Measurements from ENCODE around the gene ARF6.

Gene ARF6

DNA sequence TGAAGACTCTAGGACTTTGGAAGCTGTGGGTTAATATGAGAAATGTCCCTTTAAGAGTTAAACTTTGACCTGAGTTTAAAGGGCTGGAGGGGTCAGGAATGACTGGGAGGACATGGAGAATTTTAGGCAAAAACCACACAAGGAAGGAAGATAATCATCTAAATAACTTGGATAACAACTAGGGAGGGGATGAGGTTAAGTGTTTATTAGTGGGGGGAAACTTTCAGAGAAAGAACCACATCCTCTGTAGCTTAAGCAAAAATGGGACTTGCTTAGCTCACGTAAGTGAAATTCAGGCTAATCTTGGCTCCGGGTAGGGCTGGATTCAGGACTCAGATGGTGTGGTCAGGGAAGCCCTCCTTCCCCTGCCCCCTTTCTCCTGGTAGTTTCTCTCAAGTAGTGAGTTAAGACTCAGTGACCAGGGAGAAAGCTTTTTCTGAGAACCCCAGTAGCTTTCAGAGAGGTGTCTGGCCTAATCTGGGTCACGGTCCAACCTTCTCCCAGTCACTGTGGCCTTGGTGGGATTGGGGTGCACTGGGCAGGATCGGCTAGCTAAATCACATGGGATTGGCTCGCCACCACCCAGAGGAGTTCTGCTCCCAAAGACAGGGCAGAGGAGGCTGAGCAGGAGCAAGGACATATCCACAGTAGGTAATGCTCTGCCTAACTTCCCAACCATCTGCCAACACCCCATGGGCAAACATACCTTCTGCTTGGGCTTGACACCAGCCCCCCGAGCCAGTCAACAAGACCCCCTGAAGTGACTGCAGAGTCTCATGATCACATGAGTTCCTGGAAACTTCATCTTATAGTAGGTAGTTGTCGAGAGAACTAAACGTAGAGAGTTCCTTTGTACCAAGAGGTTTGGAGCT, 52.8 kb downstream of the ARF6 start:
- no peak for DNase-seq

All from DMS53 (cell line).